Mesenchymal stem cell (in vitro differentiated cells and primary cell): ENCODE measurements around the gene ADAMTS8.

Source experiments
- DNase-seq: peaks from one replicate; pipeline ENCODE4 v3.0.0-alpha.2; 2013
- H2AFZ ChIP-seq: one replicate; pipeline ENCODE4 v1.6.1; 2013; ENCODE audit warnings: low read depth, mild to moderate bottlenecking, control low read depth, inconsistent platforms, low read length, moderate library complexity
- H2AK5ac ChIP-seq: 2 replicates; pipeline ENCODE4 v1.6.1; 2013; ENCODE audit warnings: low read length, moderate library complexity, mild to moderate bottlenecking, inconsistent platforms; ENCODE audit not compliant: severe bottlenecking
- H2BK120ac ChIP-seq: one replicate; pipeline ENCODE4 v1.6.1; 2013; ENCODE audit warnings: low read depth, mild to moderate bottlenecking, inconsistent platforms, low read length, moderate library complexity
- H2BK12ac ChIP-seq, 2 experiments: one replicate each; pipeline ENCODE4 v1.6.1; 2013; ENCODE audit warnings: inconsistent platforms in 2 of 2, low read length in 2 of 2, mild to moderate bottlenecking in 2 of 2, moderate library complexity in 2 of 2, control low read depth in 1 of 2
- H2BK15ac ChIP-seq: one replicate; pipeline ENCODE4 v1.6.1; 2013; ENCODE audit warnings: mild to moderate bottlenecking, low read depth, inconsistent platforms; ENCODE audit not compliant: poor library complexity, severe bottlenecking
- H2BK5ac ChIP-seq: 2 replicates; pipeline ENCODE4 v1.6.1; 2013; ENCODE audit warnings: low read depth, mild to moderate bottlenecking, low read length, control low read depth, inconsistent platforms; ENCODE audit not compliant: poor library complexity, severe bottlenecking
- H3K14ac ChIP-seq, 2 experiments: one replicate each; pipeline ENCODE4 v1.6.1; 2013; ENCODE audit warnings: inconsistent platforms in 2 of 2, low read length in 2 of 2, control low read depth in 1 of 2, mild to moderate bottlenecking in 1 of 2, moderate library complexity in 1 of 2
- H3K18ac ChIP-seq, 2 experiments: one replicate each; pipeline ENCODE4 v1.6.1; 2013; ENCODE audit warnings: inconsistent platforms in 2 of 2, low read length in 2 of 2, control low read depth in 1 of 2, low read depth in 1 of 2, mild to moderate bottlenecking in 1 of 2
- H3K23ac ChIP-seq, 2 experiments: one replicate each; pipeline ENCODE4 v1.6.1; 2013; ENCODE audit warnings: inconsistent platforms in 2 of 2, low read length in 2 of 2, mild to moderate bottlenecking in 2 of 2, moderate library complexity in 2 of 2, control low read depth in 1 of 2
- H3K27ac ChIP-seq: 2 replicates; pipeline ENCODE4 v1.5.1; 2013; ENCODE audit warnings: mild to moderate bottlenecking, moderate library complexity, low read length, control low read depth, inconsistent platforms; ENCODE audit not compliant: poor library complexity, severe bottlenecking
- H3K27me3 ChIP-seq, 2 experiments: 2 replicates each; pipeline versions ENCODE4 v1.6.1 to v1.7.0; 2013; ENCODE audit warnings: low read length in 2 of 2, mild to moderate bottlenecking in 2 of 2, moderate library complexity in 2 of 2, control low read depth in 1 of 2, inconsistent platforms in 1 of 2; ENCODE audit not compliant: control insufficient read depth in 1 of 2, insufficient read depth in 1 of 2
- H3K36me3 ChIP-seq, 2 experiments: 2 replicates each; pipeline versions ENCODE4 v1.6.1 to v1.7.0; 2013; ENCODE audit warnings: low read length in 2 of 2, control low read depth in 1 of 2, inconsistent platforms in 1 of 2, low read depth in 1 of 2, mild to moderate bottlenecking in 1 of 2; ENCODE audit not compliant: insufficient read depth in 2 of 2, control insufficient read depth in 1 of 2
- H3K4ac ChIP-seq, 2 experiments: one replicate each; pipeline ENCODE4 v1.6.1; 2013; ENCODE audit warnings: inconsistent platforms in 2 of 2, low read length in 2 of 2, mild to moderate bottlenecking in 2 of 2, moderate library complexity in 2 of 2, control low read depth in 1 of 2, low read depth in 1 of 2
- H3K4me1 ChIP-seq: 2 replicates; pipeline ENCODE4 v1.6.1; 2013; ENCODE audit warnings: low read depth, low read length, control low read depth; ENCODE audit not compliant: control insufficient read depth, insufficient read depth
- H3K4me2 ChIP-seq: 2 replicates; pipeline ENCODE4 v1.6.1; 2013; ENCODE audit warnings: low read length, mild to moderate bottlenecking, inconsistent platforms; ENCODE audit not compliant: poor library complexity, severe bottlenecking
- H3K4me3 ChIP-seq, 2 experiments: 2 replicates each; pipeline versions ENCODE4 v1.5.1 to v1.7.0; 2013; ENCODE audit warnings: low read length in 2 of 2, mild to moderate bottlenecking in 2 of 2, control low read depth in 1 of 2, low read depth in 1 of 2; ENCODE audit not compliant: insufficient read depth in 1 of 2
- H3K79me1 ChIP-seq: replicated peaks from 2 replicates; pipeline ENCODE4 v1.6.1; 2013; ENCODE audit warnings: mild to moderate bottlenecking, control low read depth, low read length, inconsistent platforms; ENCODE audit not compliant: poor library complexity, severe bottlenecking
- H3K9ac ChIP-seq: 2 replicates; pipeline ENCODE4 v1.7.0; 2013; ENCODE audit warnings: mild to moderate bottlenecking, low read length, moderate library complexity
- H3K9me3 ChIP-seq: 2 replicates; pipeline ENCODE4 v1.7.0; 2013; ENCODE audit warnings: mild to moderate bottlenecking, low read length; ENCODE audit not compliant: control insufficient read depth
- H4K8ac ChIP-seq: one replicate; pipeline ENCODE4 v1.6.1; 2013; ENCODE audit warnings: inconsistent platforms, mild to moderate bottlenecking, low read length, moderate library complexity
- H4K91ac ChIP-seq: one replicate; pipeline ENCODE4 v1.6.1; 2013; ENCODE audit warnings: mild to moderate bottlenecking, low read length, inconsistent platforms
- WGBS: methylation state at CpG from one replicate; pipeline ENCODE4 v1.1.7; 2013; ENCODE audit warnings: mixed read lengths; 5-methylcytosine and 5-hydroxymethylcytosine counted together

The ADAMTS8 gene

DNA sequence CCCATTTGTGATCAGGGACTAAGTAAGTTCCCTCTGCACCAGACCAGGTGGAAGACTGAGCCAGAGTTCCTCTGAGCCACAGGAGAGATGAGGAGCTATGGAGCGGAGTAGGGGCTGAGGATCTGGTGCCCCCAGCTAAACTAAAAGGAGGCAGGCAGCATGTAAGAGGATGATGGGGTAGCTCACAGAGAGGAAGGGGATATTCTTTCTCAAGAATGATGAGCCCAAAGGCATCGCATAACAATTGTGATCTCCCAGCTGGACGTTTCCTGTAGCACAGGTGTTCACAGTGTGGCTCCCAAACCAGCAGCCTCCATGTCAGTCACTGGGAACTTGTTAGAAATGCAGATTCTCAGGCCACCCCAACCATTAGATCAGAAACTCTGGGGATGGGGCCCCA is 24.4 kb downstream of the ADAMTS8 start:
- no peaks in the 10 kb centered on the region for H3K79me1 ChIP-seq
- H2AFZ ChIP-seq, result no peak overlapping the region
- H3K4me1 ChIP-seq, result peaks cover 19% of the 10 kb centered on the region
- no peak overlapping the region for H4K8ac ChIP-seq
- H2BK5ac ChIP-seq, result no peak overlapping the region
- H3K9ac ChIP-seq, result peak overlapping the region; percentile 66
- H3K9me3 ChIP-seq, result no peaks in the 10 kb centered on the region
- H3K36me3 ChIP-seq, result no peaks in the 10 kb centered on the region
- H2BK15ac ChIP-seq, result no peak overlapping the region
- H2BK120ac ChIP-seq, result no peak overlapping the region
- no peak overlapping the region for H2AK5ac ChIP-seq
- H3K4me3 ChIP-seq, result no peak overlapping the region
- no peak overlapping the region for H3K4ac ChIP-seq
- no peak overlapping the region for H2BK12ac ChIP-seq
- peaks cover 0 to 61% of the 10 kb centered on the region in 2 experiments for H3K27me3 ChIP-seq
- no peak overlapping the region for H4K91ac ChIP-seq
- peak overlapping the region in 1 of 2 experiments; percentile 80 for H3K18ac ChIP-seq
- no peak overlapping the region for H3K14ac ChIP-seq
- no peak for DNase-seq
- no peak overlapping the region for H3K23ac ChIP-seq
- no peak overlapping the region for H3K4me2 ChIP-seq
- peak overlapping the region; percentile 48 for H3K27ac ChIP-seq
- 73% methylated on average over 3 of the region's 3 CpGs for WGBS

DNA sequence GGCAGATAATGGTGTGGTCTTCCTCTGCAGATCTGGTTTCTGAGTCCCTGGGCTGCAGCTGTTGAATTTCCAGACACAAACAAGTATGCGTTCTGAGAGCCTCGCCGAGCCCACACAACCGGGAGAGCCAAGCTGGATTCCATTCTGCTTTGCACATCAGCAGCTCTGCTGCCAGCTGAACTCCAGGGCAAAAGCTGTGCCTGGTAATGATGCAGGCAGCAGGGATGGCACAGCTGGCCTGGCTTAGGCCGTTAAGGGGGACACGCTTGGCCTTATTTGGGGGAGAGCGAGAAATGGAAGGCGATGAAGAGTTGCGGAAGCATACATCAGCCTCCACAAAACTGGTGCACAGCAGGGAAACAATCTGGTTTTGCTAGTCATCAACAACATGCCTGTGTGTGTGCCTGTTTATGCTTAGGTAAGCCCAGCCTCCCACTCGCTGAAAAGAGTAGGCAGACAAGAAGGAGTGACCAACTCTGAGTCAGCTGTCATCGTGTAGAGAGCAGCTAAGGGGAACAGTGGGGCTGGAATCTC is 25.1 kb downstream of the ADAMTS8 start:
- Histone ChIP-seq H3K14ac (no peak overlapping the region), H3K79me1 (no peaks in the 10 kb centered on the region), H2AFZ (no peak overlapping the region), H3K4me3 (peak overlapping the region in 1 of 2 experiments; percentile 48), H3K36me3 (no peaks in the 10 kb centered on the region), H3K4me1 (peaks cover 19% of the 10 kb centered on the region), H3K4me2 (no peak overlapping the region), H3K18ac (peak overlapping the region in 1 of 2 experiments; percentile 22), H2BK12ac (no peak overlapping the region), H3K9ac (peak overlapping the region; percentile 66), H2BK15ac (no peak overlapping the region), H4K8ac (no peak overlapping the region), H3K23ac (no peak overlapping the region), H2AK5ac (no peak overlapping the region), H2BK5ac (no peak overlapping the region), H3K4ac (no peak overlapping the region), H3K27me3 (peaks cover 0 to 60% of the 10 kb centered on the region in 2 experiments), H3K9me3 (no peaks in the 10 kb centered on the region), H3K27ac (peak overlapping the region; percentile 48), H4K91ac (peak overlapping the region; percentile 5), H2BK120ac (no peak overlapping the region)
- peak; percentile 90 for DNase-seq
- WGBS, result 36% methylated on average over 11 of the region's 11 CpGs

- peak overlapping the region in 1 of 2 experiments; percentile 55 for H3K18ac ChIP-seq
- H3K4me2 ChIP-seq, result no peak overlapping the region
These were observed 25.8 kb downstream of the ADAMTS8 start for GRCh38 chr11:130402570-130402969.

GRCh38 chr11:130400781-130401483 is 27.5 kb downstream of the ADAMTS8 start:
- Histone ChIP-seq H3K79me1 (no peaks in the 10 kb centered on the region), H3K4me1 (peaks cover 17% of the 10 kb centered on the region), H2BK12ac (peak overlapping the region in 1 of 2 experiments; percentile 23), H3K36me3 (no peaks in the 10 kb centered on the region), H4K91ac (no peak overlapping the region), H3K14ac (peak overlapping the region in 1 of 2 experiments; percentile 16), H2AK5ac (no peak overlapping the region), H3K18ac (no peak overlapping the region), H3K27me3 (peaks cover 0 to 59% of the 10 kb centered on the region in 2 experiments), H3K9me3 (no peaks in the 10 kb centered on the region), H4K8ac (peak overlapping the region; percentile 48), H3K9ac (peak overlapping the region; percentile 56), H3K4me3 (peak overlapping the region in 1 of 2 experiments; percentile 48), H2BK120ac (no peak overlapping the region), H3K23ac (no peak overlapping the region), H2BK5ac (no peak overlapping the region), H3K4me2 (no peak overlapping the region), H2AFZ (no peak overlapping the region), H3K27ac (no peak overlapping the region), H3K4ac (no peak overlapping the region), H2BK15ac (no peak overlapping the region)
- WGBS, result 50% methylated on average over 12 of the region's 13 CpGs
- peak; percentile 38 for DNase-seq

More at GRCh38 chr11:130402570-130402969, 25.8 kb downstream of the ADAMTS8 start:
- H2BK12ac ChIP-seq, result peak overlapping the region in 1 of 2 experiments; percentile 80
- peak overlapping the region in 1 of 2 experiments; percentile 80 for H3K14ac ChIP-seq
- no peak overlapping the region for H2BK120ac ChIP-seq
- no peak overlapping the region for H2BK15ac ChIP-seq
- H3K27ac ChIP-seq, result no peak overlapping the region
- no peaks in the 10 kb centered on the region for H3K79me1 ChIP-seq
- peaks cover 0 to 62% of the 10 kb centered on the region in 2 experiments for H3K27me3 ChIP-seq
- 82% methylated on average over 2 of the region's 2 CpGs for WGBS
- peak overlapping the region in 1 of 2 experiments; percentile 48 for H3K4me3 ChIP-seq
- H2BK5ac ChIP-seq, result no peak overlapping the region
- no peaks in the 10 kb centered on the region for H3K36me3 ChIP-seq
- no peak overlapping the region for H2AFZ ChIP-seq
- peak overlapping the region; percentile 55 for H2AK5ac ChIP-seq
- H4K8ac ChIP-seq, result no peak overlapping the region
- DNase-seq, result no peak
- H4K91ac ChIP-seq, result no peak overlapping the region
- H3K23ac ChIP-seq, result no peak overlapping the region
- no peak overlapping the region for H3K4ac ChIP-seq
- H3K9ac ChIP-seq, result peak overlapping the region; percentile 66
- no peaks in the 10 kb centered on the region for H3K9me3 ChIP-seq
- peaks cover 17% of the 10 kb centered on the region for H3K4me1 ChIP-seq
